Head of caudate nucleus (tissue), 42 donors: Measurements from ENCODE around the gene SPOCK2.
"Not testable (repeated sequence)": the region's sequence is repeated elsewhere in the genome, so short reads cannot be mapped to it uniquely, and the experiment has no call there.

Source experiments
- DNase-seq, 42 donors: peaks; one replicate each; pipeline versions ENCODE4 v3.0.0 to v3.0.0-alpha.2; 2020 to 2021; ENCODE audit warnings: mixed read lengths in 7 of 42
- intact Hi-C: fragments of 100-400 bp; cut with DNase I; formaldehyde crosslinking; loops from one replicate; pipeline ENCODE4 v1.15.0; 2022

The SPOCK2 gene

GRCh38 chr10:72109636-72110157, 21.3 kb upstream of the SPOCK2 start:
- no peak for DNase-seq
- intact Hi-C loops, result no loop called here

GRCh38 chr10:72108830-72109635, 20.7 kb upstream of the SPOCK2 start:
- intact Hi-C loops, result no loop called here
- DNase-seq, result no peak

- intact Hi-C loops, DNase-seq: not testable (repeated sequence)
Measured at GRCh38 chr10:72108004-72108370, 19.6 kb upstream of the SPOCK2 start.

- intact Hi-C loops, result no loop called here
- no peak for DNase-seq
Measured at GRCh38 chr10:72107325-72108003, 19.1 kb upstream of the SPOCK2 start.

GRCh38 chr10:72106896-72107295, 18.5 kb upstream of the SPOCK2 start:
- intact Hi-C loops, result no loop called here
- no peak for DNase-seq

DNA sequence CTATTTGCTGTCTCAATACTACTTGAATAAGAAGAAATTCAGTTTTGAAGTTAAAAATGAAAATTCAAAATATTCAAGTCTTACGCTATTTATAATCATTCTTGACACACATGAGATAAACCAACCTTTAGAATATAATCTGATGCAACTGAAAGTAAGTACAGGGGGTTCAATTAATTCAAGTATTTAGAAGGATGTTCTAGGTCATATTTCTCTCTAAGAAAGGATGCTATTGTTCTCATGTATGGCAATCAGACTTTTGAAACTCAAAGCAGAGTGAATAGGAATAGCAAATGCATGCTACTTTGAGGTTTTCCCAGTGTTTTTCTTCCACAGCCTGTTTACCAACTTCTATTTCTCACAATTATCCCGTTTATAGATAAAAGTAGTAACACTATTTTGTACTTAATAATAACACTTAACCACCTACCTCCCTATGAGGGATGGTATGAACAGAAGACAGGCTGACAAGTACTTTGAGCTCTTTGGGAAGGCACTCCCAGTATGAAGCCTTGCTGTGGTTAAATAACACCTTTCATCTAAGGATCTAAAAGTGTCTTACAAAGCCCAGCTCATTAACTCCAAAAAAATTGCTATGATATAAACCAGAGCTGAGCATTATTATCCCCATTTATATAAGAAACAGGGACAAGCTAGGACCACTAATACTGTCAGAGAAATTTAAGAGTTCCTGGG, 18.0 kb upstream of the SPOCK2 start:
- peak in 1 of 42 donors; percentile 50 for DNase-seq
- intact Hi-C loops, result no loop called here

DNA sequence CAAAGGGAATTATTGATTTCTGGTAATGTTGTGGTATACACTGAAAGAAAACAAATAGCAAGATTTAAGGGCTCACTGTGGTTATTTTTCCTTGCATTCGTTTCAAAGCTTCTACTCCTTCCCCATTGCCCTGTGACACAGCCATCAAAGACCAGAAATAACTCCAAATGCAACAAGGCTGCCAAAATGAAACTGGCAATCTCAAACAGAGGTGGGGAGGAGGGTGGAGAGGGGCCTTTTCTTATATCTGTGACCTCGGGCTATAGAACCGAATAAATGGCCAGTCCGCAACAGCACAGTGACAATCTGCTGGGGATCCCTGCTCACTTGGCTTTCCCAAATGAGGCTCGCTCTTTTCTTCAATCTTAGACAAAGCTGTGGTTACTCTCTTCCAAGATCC, 17.4 kb upstream of the SPOCK2 start:
- intact Hi-C loops, result no loop called here
- DNase-seq, result no peak

GRCh38 chr10:72105098-72105475, 16.7 kb upstream of the SPOCK2 start:
- intact Hi-C loops, result no loop called here
- DNase-seq, result peak in 2 of 42 donors; percentile 23 to 31

GRCh38 chr10:72104472-72105097, 16.2 kb upstream of the SPOCK2 start:
- no peak for DNase-seq
- intact Hi-C loops, result no loop called here

GRCh38 chr10:72099600-72099921, 11.2 kb upstream of the SPOCK2 start:
- no peak for DNase-seq
- intact Hi-C loops, result no loop called here

DNA sequence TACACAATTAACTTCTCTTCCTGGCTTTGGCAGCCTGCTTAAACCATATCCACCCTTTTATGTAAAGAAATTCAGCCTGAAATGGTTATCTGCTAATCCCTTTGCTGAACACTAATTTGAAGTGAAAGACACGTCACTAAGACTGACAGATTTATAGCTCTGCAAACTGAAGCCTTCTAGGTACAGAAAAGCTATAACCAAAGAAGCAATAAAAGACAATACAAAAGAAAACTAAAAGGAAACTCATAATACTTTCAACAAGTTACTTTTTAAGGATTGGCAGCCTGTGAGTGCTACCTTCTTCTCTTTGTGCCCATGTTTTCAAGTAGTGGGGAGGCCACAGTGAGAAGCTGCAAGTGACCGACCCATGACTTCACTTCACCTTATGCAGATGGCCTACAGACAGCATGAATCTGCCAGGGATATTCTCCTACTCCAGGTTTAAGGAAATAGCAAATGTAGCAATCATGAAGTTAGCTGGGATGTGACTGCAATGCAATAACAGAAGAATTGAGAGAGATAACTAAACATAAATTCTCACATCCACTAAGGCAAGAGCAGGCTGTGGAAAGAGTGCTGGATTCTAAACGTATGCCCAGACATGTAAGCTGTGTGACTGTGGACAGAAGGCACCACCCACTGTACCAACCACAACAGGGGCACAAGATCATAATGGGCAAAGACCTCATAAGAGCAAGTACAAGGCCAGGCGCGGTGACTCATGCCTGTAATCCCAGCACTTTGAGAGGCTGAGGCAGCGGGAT, 10.7 kb upstream of the SPOCK2 start:
- intact Hi-C loops, result no loop called here
- no peak for DNase-seq

- DNase-seq, result no peak
- intact Hi-C loops, result no loop called here
Measured at GRCh38 chr10:72098301-72098835, 10.0 kb upstream of the SPOCK2 start.

GRCh38 chr10:72097448-72098300, 9.3 kb upstream of the SPOCK2 start:
- intact Hi-C loops, result no loop called here

DNA sequence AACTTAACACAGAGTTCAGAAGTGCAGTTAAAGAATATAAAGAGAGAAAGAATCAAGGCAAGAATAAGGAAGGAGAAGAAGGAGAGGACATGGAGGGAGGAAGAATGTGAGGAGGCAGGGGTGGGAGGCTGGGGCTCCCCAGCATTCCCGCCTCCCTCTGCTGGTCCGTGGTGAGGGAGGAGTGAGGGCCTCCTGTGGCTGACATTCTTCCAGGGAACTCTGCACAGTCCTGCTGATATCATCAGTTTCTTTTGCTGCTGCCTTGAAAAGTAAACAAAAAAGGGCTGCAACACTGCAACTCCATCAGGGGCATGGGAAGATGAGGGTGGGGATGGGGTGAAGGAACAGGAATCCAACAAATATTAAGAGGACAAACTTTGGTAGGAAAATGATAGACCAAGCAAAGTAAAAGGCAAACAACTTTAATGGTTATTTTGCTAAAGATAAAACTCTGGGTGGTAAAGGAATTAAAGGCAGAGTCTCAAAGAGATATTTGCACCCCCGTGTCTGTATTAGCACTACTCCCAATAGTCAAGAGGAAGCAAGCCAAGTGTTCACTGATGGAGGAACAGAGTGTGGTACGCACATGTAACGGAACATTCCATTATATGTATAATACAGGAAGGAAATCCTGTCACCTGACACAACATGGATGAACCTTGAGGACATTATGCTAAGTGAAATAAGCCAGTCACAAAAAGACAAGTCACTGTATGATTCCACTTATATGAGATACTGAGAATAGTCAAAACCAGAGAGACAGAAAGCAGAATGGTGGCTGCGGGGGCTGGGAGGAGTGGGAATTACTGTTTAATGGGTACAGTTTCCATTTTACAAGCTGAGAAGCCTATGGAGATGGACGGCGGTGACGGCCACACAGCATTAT, 8.0 kb upstream of the SPOCK2 start:
- intact Hi-C loops, result no loop called here
- DNase-seq, result no peak

More at GRCh38 chr10:72097448-72098300, 9.3 kb upstream of the SPOCK2 start:
- no peak for DNase-seq

DNA sequence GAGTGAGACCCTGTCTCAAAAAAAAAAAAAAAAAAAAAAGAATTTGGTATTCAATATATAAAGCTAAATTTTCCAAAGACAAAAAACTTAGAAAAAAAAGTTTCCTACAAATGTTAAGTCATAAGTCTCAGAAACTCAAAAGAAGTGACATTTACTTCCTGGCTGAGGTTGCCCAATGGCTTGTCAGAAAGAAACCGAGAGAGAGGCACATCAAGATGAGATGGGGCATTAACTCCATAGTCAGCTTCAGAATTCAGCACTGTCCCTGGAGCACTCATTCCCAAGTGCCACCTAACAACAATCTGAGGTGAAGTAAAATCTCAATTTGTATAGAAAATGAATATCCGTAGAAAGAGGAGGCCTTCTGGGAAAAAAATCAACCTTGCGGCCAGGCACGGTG, 6.8 kb upstream of the SPOCK2 start:
- no peak for DNase-seq
- intact Hi-C loops, result no loop called here

DNA sequence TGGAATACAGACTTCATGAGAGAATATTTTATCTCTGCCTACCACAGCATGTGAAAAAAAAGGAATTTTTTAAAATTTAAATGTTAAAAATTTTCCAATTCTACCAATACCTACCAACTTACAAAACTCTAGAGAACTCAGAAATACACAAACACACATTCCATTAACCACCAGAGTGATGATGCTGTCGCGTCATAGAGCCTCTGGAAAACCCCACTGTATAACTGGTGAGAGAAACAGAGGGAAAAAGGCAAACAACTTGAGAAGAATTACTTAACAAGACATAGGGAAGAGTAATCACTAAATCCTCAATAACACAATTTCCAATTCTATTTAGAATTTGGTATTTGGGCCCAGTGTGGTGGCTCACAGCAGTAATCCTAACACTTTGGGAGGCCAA, 6.2 kb upstream of the SPOCK2 start:
- DNase-seq, result no peak
- intact Hi-C loops, result no loop called here

GRCh38 chr10:72093450-72093849, 5.1 kb upstream of the SPOCK2 start:
- DNase-seq, result no peak
- intact Hi-C loops, result no loop called here
